Measurements from ENCODE around the gene BNC2. TPM values are rescaled to one million over a fixed set of nuclear protein-coding genes. Genes with fewer than 3 reads are reported as not detected.

Gene BNC2
- total and polyA plus RNA-seq, 2 of the 13 experiments (the other 11 are each of a cell fraction or from before 2014, with no cell fraction given): not detected

GRCh38 chr9:16413509-16414016 lies 456.9 kb downstream of the BNC2 start (continued):
- TF ChIP-seq CREB1 (IDR thresholded peaks at IDR 0.05): peak; percentile 65; the same call in 1 of the 2 replicates
- TF ChIP-seq CREB1 (CRISPR knock-in tag; IDR thresholded peaks at IDR 0.05): peak; percentile 72
- peak; percentile 71; the same call in 1 of the 2 replicates for TF ChIP-seq MIER3 (CRISPR knock-in tag; IDR thresholded peaks at IDR 0.05; ENCODE audit: borderline replicate concordance)
- TF ChIP-seq E2F5 (CRISPR knock-in tag; conservative IDR thresholded peaks at IDR 0.05): no peak
- no peak for TF ChIP-seq MTA3 (CRISPR knock-in tag; IDR thresholded peaks at IDR 0.05)
- no peak for TF ChIP-seq CBX5 (CRISPR knock-in tag; IDR thresholded peaks at IDR 0.05; ENCODE audit: borderline replicate concordance)
- TF ChIP-seq FOXO4 (CRISPR knock-in tag; conservative IDR thresholded peaks at IDR 0.05): no peak
- TF ChIP-seq MED13 (CRISPR knock-in tag; IDR thresholded peaks at IDR 0.05): no peak
- no peak for TF ChIP-seq ZNF350 (CRISPR knock-in tag; IDR thresholded peaks at IDR 0.05; ENCODE audit: borderline replicate concordance, low read depth)
- no peak for TF ChIP-seq XRCC5 (optimal IDR thresholded peaks at IDR 0.05; ENCODE audit: low read length)
- TF ChIP-seq NBN (conservative IDR thresholded peaks at IDR 0.05): no peak
- TF ChIP-seq FOSL2 (CRISPR knock-in tag; IDR thresholded peaks at IDR 0.05): peak; percentile 81
- no peak for TF ChIP-seq AGO1 (IDR thresholded peaks at IDR 0.05; ENCODE audit: low read depth, low read length, poor library complexity, severe bottlenecking)
- TF ChIP-seq HNRNPLL (IDR thresholded peaks at IDR 0.05; ENCODE audit: low read depth, low read length, poor library complexity, severe bottlenecking): no peak
- peak; percentile 50 for TF ChIP-seq BCL6 (CRISPR knock-in tag; IDR thresholded peaks at IDR 0.05)
- no peak for TF ChIP-seq CENPX (CRISPR knock-in tag; IDR thresholded peaks at IDR 0.05)
- no peak for TF ChIP-seq ZSCAN22 (CRISPR knock-in tag; IDR thresholded peaks at IDR 0.05)
- TF ChIP-seq ZNF563 (CRISPR knock-in tag; IDR thresholded peaks at IDR 0.05): no peak
- no peak for TF ChIP-seq ZNF207 (IDR thresholded peaks at IDR 0.05; ENCODE audit: borderline replicate concordance)
- no peak for TF ChIP-seq SP140L (CRISPR knock-in tag; IDR thresholded peaks at IDR 0.05; ENCODE audit: borderline replicate concordance)
- TF ChIP-seq ZBTB4 (CRISPR knock-in tag; IDR thresholded peaks at IDR 0.05; ENCODE audit: borderline replicate concordance): no peak
- TF ChIP-seq ZNF615 (CRISPR knock-in tag; IDR thresholded peaks at IDR 0.05; ENCODE audit: borderline replicate concordance): no peak
- no peak for TF ChIP-seq TP53 (CRISPR knock-in tag; conservative IDR thresholded peaks at IDR 0.05)
- TF ChIP-seq NFKB2 (CRISPR knock-in tag; IDR thresholded peaks at IDR 0.05; ENCODE audit: borderline replicate concordance): no peak
- TF ChIP-seq PAF1 (CRISPR knock-in tag; IDR thresholded peaks at IDR 0.05): no peak
- TF ChIP-seq SIN3B (IDR thresholded peaks at IDR 0.05; ENCODE audit: low read length): no peak
- TF ChIP-seq ZNF709 (CRISPR knock-in tag; IDR thresholded peaks at IDR 0.05): no peak
- no peak for TF ChIP-seq U2AF1 (optimal IDR thresholded peaks at IDR 0.05; ENCODE audit: low read depth, low read length)
- TF ChIP-seq TMF1 (CRISPR knock-in tag; IDR thresholded peaks at IDR 0.05; ENCODE audit: low read depth): no peak
